ENCODE results near the gene AK8. TPM values are rescaled to one million over a fixed set of nuclear protein-coding genes. Genes with fewer than 3 reads are reported as not detected.
A peak's percentile ranks its signal among the peaks of the same experiment; 100 is the strongest.

Gene AK8
- total RNA-seq, 2 experiments from 2014 or later: 0.39 TPM; not detected in 1

GRCh38 chr9:132857616-132858342 is 20.3 kb downstream of the AK8 start:
- CTCF ChIA-PET: interaction anchor here (1.3 to 1.6 kb wide), 3 partner anchors 8 to 44 kb away, joined by 3 to 6 read pairs (median 5); no protein-coding TSS in a partner anchor
- no peaks in the 10 kb centered on the region for H3K9me3 Mint-ChIP-seq (ENCODE audit: insufficient read depth)
- POLR2A ChIA-PET: no interaction called here
- H3K27me3 Mint-ChIP-seq (ENCODE audit: low read depth): peaks cover 8% of the 10 kb centered on the region
- no peaks in the 10 kb centered on the region for H3K36me3 Mint-ChIP-seq (ENCODE audit: low read depth)
- H3K4me3 Mint-ChIP-seq: no peak overlapping the region
- no peak for DNase-seq
- peaks cover 26% of the 10 kb centered on the region for H3K4me1 Mint-ChIP-seq (ENCODE audit: low read depth)
- no peak for ATAC-seq
- H3K27ac Mint-ChIP-seq: no peak overlapping the region

GRCh38 chr9:132857031-132857430 is 21.1 kb downstream of the AK8 start:
- ChIA-PET POLR2A (no interaction called here), CTCF (interaction anchor here (1.3 to 1.6 kb wide), 2 partner anchors 8 to 45 kb away, joined by 3 to 6 read pairs; no protein-coding TSS in a partner anchor)
- ATAC-seq (no peak), DNase-seq (no peak)
- no peaks in the 10 kb centered on the region for H3K9me3 Mint-ChIP-seq (ENCODE audit: insufficient read depth)
- peaks cover 20% of the 10 kb centered on the region for H3K4me1 Mint-ChIP-seq (ENCODE audit: low read depth)
- no peak overlapping the region for H3K27ac Mint-ChIP-seq
- no peaks in the 10 kb centered on the region for H3K36me3 Mint-ChIP-seq (ENCODE audit: low read depth)
- no peak overlapping the region for H3K4me3 Mint-ChIP-seq
- H3K27me3 Mint-ChIP-seq (ENCODE audit: low read depth): peaks cover 10% of the 10 kb centered on the region

GRCh38 chr9:132855904-132856303 is 22.2 kb downstream of the AK8 start:
- no peak for ATAC-seq
- H3K4me1 Mint-ChIP-seq (ENCODE audit: low read depth): peaks cover 25% of the 10 kb centered on the region
- H3K9me3 Mint-ChIP-seq (ENCODE audit: insufficient read depth): no peaks in the 10 kb centered on the region
- CTCF ChIA-PET: interaction anchor here (1.6 kb wide), 1 partner anchor 7 kb away, joined by 3 read pairs; no protein-coding TSS in a partner anchor
- H3K36me3 Mint-ChIP-seq (ENCODE audit: low read depth): no peaks in the 10 kb centered on the region
- no peak overlapping the region for H3K27ac Mint-ChIP-seq
- DNase-seq: no peak
- POLR2A ChIA-PET: no interaction called here
- H3K27me3 Mint-ChIP-seq (ENCODE audit: low read depth): peaks cover 5% of the 10 kb centered on the region
- no peak overlapping the region for H3K4me3 Mint-ChIP-seq

GRCh38 chr9:132854832-132855231 is 23.3 kb downstream of the AK8 start:
- ATAC-seq: no peak
- DNase-seq: no peak
- Mint-ChIP-seq H3K27ac (peak overlapping the region; percentile 41), H3K9me3 (ENCODE audit: insufficient read depth) (no peaks in the 10 kb centered on the region), H3K36me3 (ENCODE audit: low read depth) (no peaks in the 10 kb centered on the region), H3K27me3 (ENCODE audit: low read depth) (peaks cover 5% of the 10 kb centered on the region), H3K4me1 (ENCODE audit: low read depth) (peaks cover 29% of the 10 kb centered on the region), H3K4me3 (no peak overlapping the region)
- ChIA-PET POLR2A (no interaction called here), CTCF (interaction anchor here (0.6 to 0.9 kb wide), 2 partner anchors 46 to 582 kb away, joined by 3 read pairs; no protein-coding TSS in a partner anchor)

GRCh38 chr9:132853482-132853881 is 24.6 kb downstream of the AK8 start:
- DNase-seq (no peak), ATAC-seq (no peak)
- H3K27ac Mint-ChIP-seq: no peak overlapping the region
- no peaks in the 10 kb centered on the region for H3K36me3 Mint-ChIP-seq (ENCODE audit: low read depth)
- ChIA-PET POLR2A (no interaction called here), CTCF (no interaction called here)
- H3K9me3 Mint-ChIP-seq (ENCODE audit: insufficient read depth): no peaks in the 10 kb centered on the region
- H3K27me3 Mint-ChIP-seq (ENCODE audit: low read depth): peaks cover 5% of the 10 kb centered on the region
- H3K4me1 Mint-ChIP-seq (ENCODE audit: low read depth): peaks cover 40% of the 10 kb centered on the region
- H3K4me3 Mint-ChIP-seq: no peak overlapping the region

- H3K36me3 Mint-ChIP-seq (ENCODE audit: low read depth): no peaks in the 10 kb centered on the region
- H3K27me3 Mint-ChIP-seq (ENCODE audit: low read depth): peaks cover 3% of the 10 kb centered on the region
- DNase-seq: peak; percentile 31
- peak overlapping the region; percentile 56 for H3K4me3 Mint-ChIP-seq
- POLR2A ChIA-PET: no interaction called here
- H3K9me3 Mint-ChIP-seq (ENCODE audit: insufficient read depth): no peaks in the 10 kb centered on the region
- ATAC-seq: no peak
- peak overlapping the region; percentile 88 for H3K27ac Mint-ChIP-seq
- H3K4me1 Mint-ChIP-seq (ENCODE audit: low read depth): peaks cover 33% of the 10 kb centered on the region
- CTCF ChIA-PET: interaction anchor here (0.7 to 2.4 kb wide), 26 partner anchors 8 to 129 kb away, joined by 3 to 26 read pairs (median 4); partner anchors contain the start of genes AK8, GFI1B and SPACA9
Observed at GRCh38 chr9:132849185-132849706, 28.8 kb downstream of the AK8 start.

GRCh38 chr9:132846918-132847515 is 31.1 kb downstream of the AK8 start:
- DNase-seq (no peak), ATAC-seq (no peak)
- Mint-ChIP-seq H3K9me3 (ENCODE audit: insufficient read depth) (no peaks in the 10 kb centered on the region), H3K4me1 (ENCODE audit: low read depth) (peaks cover 29% of the 10 kb centered on the region), H3K27me3 (ENCODE audit: low read depth) (no peaks in the 10 kb centered on the region), H3K36me3 (ENCODE audit: low read depth) (no peaks in the 10 kb centered on the region), H3K27ac (no peak overlapping the region), H3K4me3 (no peak overlapping the region)
- POLR2A ChIA-PET: no interaction called here
- CTCF ChIA-PET: interaction anchor here (1.4 to 2.4 kb wide), 2 partner anchors 27 to 54 kb away, joined by 4 to 9 read pairs; no protein-coding TSS in a partner anchor

GRCh38 chr9:132846109-132846917 is 31.8 kb downstream of the AK8 start:
- Mint-ChIP-seq H3K4me3 (no peak overlapping the region), H3K4me1 (ENCODE audit: low read depth) (peaks cover 22% of the 10 kb centered on the region), H3K27me3 (ENCODE audit: low read depth) (no peaks in the 10 kb centered on the region), H3K27ac (no peak overlapping the region), H3K9me3 (ENCODE audit: insufficient read depth) (no peaks in the 10 kb centered on the region), H3K36me3 (ENCODE audit: low read depth) (no peaks in the 10 kb centered on the region)
- ChIA-PET CTCF (interaction anchor here (1.4 kb wide), 1 partner anchor 55 kb away, joined by 4 read pairs; no protein-coding TSS in a partner anchor), POLR2A (no interaction called here)
- ATAC-seq (no peak), DNase-seq (no peak)

- no peaks in the 10 kb centered on the region for H3K36me3 Mint-ChIP-seq (ENCODE audit: low read depth)
Observed at GRCh38 chr9:132842124-132843044, 35.7 kb downstream of the AK8 start.

GRCh38 chr9:132840980-132841379 is 37.1 kb downstream of the AK8 start:
- Mint-ChIP-seq H3K27ac (no peak overlapping the region), H3K4me1 (ENCODE audit: low read depth) (no peaks in the 10 kb centered on the region), H3K4me3 (no peak overlapping the region), H3K36me3 (ENCODE audit: low read depth) (no peaks in the 10 kb centered on the region), H3K9me3 (ENCODE audit: insufficient read depth) (no peaks in the 10 kb centered on the region), H3K27me3 (ENCODE audit: low read depth) (no peaks in the 10 kb centered on the region)
- CTCF ChIA-PET: no interaction called here
- ATAC-seq (no peak), DNase-seq (no peak)
- POLR2A ChIA-PET: no interaction called here

More at GRCh38 chr9:132842124-132843044, 35.7 kb downstream of the AK8 start:
- ChIA-PET CTCF (no interaction called here), POLR2A (interaction anchor here (0.6 kb wide), 1 partner anchor 164 kb away, joined by 3 read pairs; no protein-coding TSS in a partner anchor)
- Mint-ChIP-seq H3K4me1 (ENCODE audit: low read depth) (no peaks in the 10 kb centered on the region), H3K9me3 (ENCODE audit: insufficient read depth) (no peaks in the 10 kb centered on the region), H3K27ac (no peak overlapping the region), H3K4me3 (no peak overlapping the region), H3K27me3 (ENCODE audit: low read depth) (no peaks in the 10 kb centered on the region)
- ATAC-seq: no peak
- DNase-seq: no peak

- no peak for ATAC-seq
- Mint-ChIP-seq H3K36me3 (ENCODE audit: low read depth) (no peaks in the 10 kb centered on the region), H3K27ac (no peak overlapping the region), H3K9me3 (ENCODE audit: insufficient read depth) (no peaks in the 10 kb centered on the region), H3K4me1 (ENCODE audit: low read depth) (no peaks in the 10 kb centered on the region), H3K27me3 (ENCODE audit: low read depth) (no peaks in the 10 kb centered on the region), H3K4me3 (no peak overlapping the region)
- POLR2A ChIA-PET: no interaction called here
- CTCF ChIA-PET: interaction anchor here (2.0 kb wide), 1 partner anchor 11 kb away, joined by 8 read pairs; no protein-coding TSS in a partner anchor
- DNase-seq: no peak
Observed at GRCh38 chr9:132838291-132838690, 39.8 kb downstream of the AK8 start.
